NCI-H524 treated with DMSO at 0.1 percent for 48 hours (cell line): ENCODE data around the gene FOSL1.
"Not testable (repeated sequence)": the region's sequence is repeated elsewhere in the genome, so short reads cannot be mapped to it uniquely, and the experiment has no call there.

ENCODE experiments used
- DNase-seq: peaks from one replicate; lab custom pipeline; 2025; lab: John Stamatoyannopoulos, UW

The FOSL1 gene

GRCh38 chr11:65852508-65853245, 47.5 kb downstream of the FOSL1 start:
- DNase-seq, result no peak

- no peak for DNase-seq
Observed at GRCh38 chr11:65851811-65852507, 48.2 kb downstream of the FOSL1 start.

GRCh38 chr11:65851083-65851579, 49.1 kb downstream of the FOSL1 start:
- DNase-seq, result no peak

- no peak for DNase-seq
Observed at GRCh38 chr11:65850217-65851082, 49.7 kb downstream of the FOSL1 start.

GRCh38 chr11:65849771-65850216, 50.4 kb downstream of the FOSL1 start:
- no peak for DNase-seq

- DNase-seq, result no peak
Observed at GRCh38 chr11:65849366-65849765, 50.8 kb downstream of the FOSL1 start.

- DNase-seq, result not testable (repeated sequence)
Observed at GRCh38 chr11:65848693-65849092, 51.5 kb downstream of the FOSL1 start.

- no peak for DNase-seq
Observed at GRCh38 chr11:65847746-65848145, 52.4 kb downstream of the FOSL1 start.

GRCh38 chr11:65844231-65844872, 55.8 kb downstream of the FOSL1 start:
- no peak for DNase-seq

- no peak for DNase-seq
Observed at GRCh38 chr11:65843811-65844210, 56.4 kb downstream of the FOSL1 start.

GRCh38 chr11:65842144-65842543, 58.0 kb downstream of the FOSL1 start:
- DNase-seq, result no peak
